T-helper 17 cell (primary cell): Measurements from ENCODE around the gene LARGE1. TPM values are rescaled to one million over a fixed set of nuclear protein-coding genes. Genes with fewer than 3 reads are reported as not detected.

Experiments used
- ATAC-seq: fragments of 150-1000 bp; cut with Tn5 transposase; 2 replicates; pipeline ENCODE4 v1.10.0; 2021; ENCODE audit warnings: mild to moderate bottlenecking, moderate library complexity
- DNase-seq, 3 donors: peaks; one replicate each; pipeline versions ENCODE4 v3.0.0 to v3.0.0-alpha.2; 2020 to 2021
- H3K9me3 ChIP-seq: one replicate; pipeline ENCODE4 v1.7.0; 2013; ENCODE audit warnings: low read length, mild to moderate bottlenecking; ENCODE audit not compliant: control insufficient read depth, poor library complexity, severe bottlenecking
- H3K27ac Mint-ChIP-seq: one replicate; pipeline ENCODE4 v1.8.0; 2022; ENCODE audit warnings: mild to moderate bottlenecking, moderate library complexity, mixed read lengths
- H3K27me3 Mint-ChIP-seq: one replicate; pipeline ENCODE4 v1.8.0; 2022; ENCODE audit warnings: mixed read lengths
- H3K36me3 Mint-ChIP-seq: one replicate; pipeline ENCODE4 v1.8.0; 2022; ENCODE audit warnings: low read depth, mixed read lengths
- H3K4me1 Mint-ChIP-seq: one replicate; pipeline ENCODE4 v1.8.0; 2022; ENCODE audit warnings: mild to moderate bottlenecking, mixed read lengths
- H3K4me3 Mint-ChIP-seq: one replicate; pipeline ENCODE4 v1.8.0; 2022; ENCODE audit warnings: mild to moderate bottlenecking, moderate library complexity, mixed read lengths
- total RNA-seq, 4 donors: library from RNA in 2 of 4; stranded (reverse) in 2 of 4; gene quantifications; one replicate each; pipeline ENCODE4 v1.2.3 and lab custom pipeline; 2022 to 2026

Gene LARGE1
- total RNA-seq, 2 donors from 2014 or later = 2.1 to 7.0 TPM

DNA sequence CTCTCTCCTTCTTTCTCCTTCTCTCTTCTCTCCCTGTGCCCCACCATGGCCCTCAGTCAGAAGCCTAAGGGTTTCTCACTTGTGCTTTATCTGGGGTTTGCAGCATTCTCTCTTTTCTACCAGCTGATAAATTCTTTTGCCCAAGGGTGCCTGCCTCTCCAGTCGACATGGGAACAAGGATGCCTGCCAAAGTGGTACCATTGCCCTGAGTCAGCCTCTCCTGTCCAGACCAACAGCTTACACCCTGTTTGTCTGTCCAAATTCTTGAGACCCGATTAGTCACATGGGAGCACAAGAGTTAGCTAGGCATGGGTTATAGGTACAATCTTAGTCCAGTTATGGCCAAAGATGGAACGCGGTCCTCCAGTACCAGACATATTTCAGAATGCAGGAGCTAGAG, 242.7 kb downstream of the LARGE1 start:
- no peaks in the 10 kb centered on the region for H3K27me3 Mint-ChIP-seq
- no peaks in the 10 kb centered on the region for H3K36me3 Mint-ChIP-seq
- no peak overlapping the region for H3K4me3 Mint-ChIP-seq
- no peaks in the 10 kb centered on the region for H3K4me1 Mint-ChIP-seq
- no peak for ATAC-seq
- H3K9me3 ChIP-seq = no peaks in the 10 kb centered on the region
- DNase-seq = no peak
- H3K27ac Mint-ChIP-seq = no peak overlapping the region

GRCh38 chr22:33674357-33674756, 245.9 kb downstream of the LARGE1 start:
- H3K9me3 ChIP-seq = no peaks in the 10 kb centered on the region
- no peak overlapping the region for H3K27ac Mint-ChIP-seq
- DNase-seq = no peak
- no peaks in the 10 kb centered on the region for H3K36me3 Mint-ChIP-seq
- H3K4me3 Mint-ChIP-seq = no peak overlapping the region
- ATAC-seq = no peak
- no peaks in the 10 kb centered on the region for H3K4me1 Mint-ChIP-seq
- H3K27me3 Mint-ChIP-seq = no peaks in the 10 kb centered on the region

- no peak for DNase-seq
- no peak for ATAC-seq
- Mint-ChIP-seq H3K4me3 (no peak overlapping the region), H3K36me3 (no peaks in the 10 kb centered on the region), H3K4me1 (no peaks in the 10 kb centered on the region), H3K27me3 (no peaks in the 10 kb centered on the region), H3K27ac (no peak overlapping the region)
- H3K9me3 ChIP-seq = no peaks in the 10 kb centered on the region
These were observed 250.5 kb downstream of the LARGE1 start for GRCh38 chr22:33669746-33670145.

DNA sequence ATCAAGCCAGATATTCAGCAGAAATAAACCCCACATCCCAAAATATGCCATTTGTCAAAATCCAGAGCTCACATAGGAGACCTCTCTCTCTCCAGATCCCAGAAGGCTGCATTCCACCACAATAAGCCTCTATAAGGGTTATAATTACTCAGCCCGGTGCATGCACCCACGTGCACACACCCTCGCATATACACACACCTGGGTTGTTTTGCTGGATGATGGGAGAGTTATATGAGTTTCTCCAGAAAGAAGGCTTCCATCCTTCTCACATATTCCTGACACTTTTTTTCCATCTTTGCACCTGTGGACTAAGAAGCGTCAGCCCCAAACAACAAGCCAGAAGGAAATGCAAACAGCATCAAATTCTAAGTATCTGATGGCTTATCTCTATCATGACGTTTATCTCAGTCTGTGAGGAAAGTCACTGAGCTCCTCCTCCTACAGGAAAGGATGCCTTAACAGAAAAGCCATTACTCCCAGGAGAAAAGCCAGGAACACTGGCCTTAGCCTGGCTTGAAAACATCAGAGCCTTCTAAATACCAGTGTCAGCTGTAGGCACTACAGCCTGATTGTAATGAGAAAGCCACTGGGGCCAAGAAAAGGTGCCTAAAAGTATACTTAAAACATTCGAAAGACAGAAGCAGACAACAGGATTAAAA, 253.2 kb downstream of the LARGE1 start:
- no peak for ATAC-seq
- no peak for DNase-seq
- Mint-ChIP-seq H3K27ac (no peak overlapping the region), H3K4me3 (no peak overlapping the region), H3K4me1 (no peaks in the 10 kb centered on the region), H3K27me3 (no peaks in the 10 kb centered on the region), H3K36me3 (no peaks in the 10 kb centered on the region)
- no peaks in the 10 kb centered on the region for H3K9me3 ChIP-seq

DNA sequence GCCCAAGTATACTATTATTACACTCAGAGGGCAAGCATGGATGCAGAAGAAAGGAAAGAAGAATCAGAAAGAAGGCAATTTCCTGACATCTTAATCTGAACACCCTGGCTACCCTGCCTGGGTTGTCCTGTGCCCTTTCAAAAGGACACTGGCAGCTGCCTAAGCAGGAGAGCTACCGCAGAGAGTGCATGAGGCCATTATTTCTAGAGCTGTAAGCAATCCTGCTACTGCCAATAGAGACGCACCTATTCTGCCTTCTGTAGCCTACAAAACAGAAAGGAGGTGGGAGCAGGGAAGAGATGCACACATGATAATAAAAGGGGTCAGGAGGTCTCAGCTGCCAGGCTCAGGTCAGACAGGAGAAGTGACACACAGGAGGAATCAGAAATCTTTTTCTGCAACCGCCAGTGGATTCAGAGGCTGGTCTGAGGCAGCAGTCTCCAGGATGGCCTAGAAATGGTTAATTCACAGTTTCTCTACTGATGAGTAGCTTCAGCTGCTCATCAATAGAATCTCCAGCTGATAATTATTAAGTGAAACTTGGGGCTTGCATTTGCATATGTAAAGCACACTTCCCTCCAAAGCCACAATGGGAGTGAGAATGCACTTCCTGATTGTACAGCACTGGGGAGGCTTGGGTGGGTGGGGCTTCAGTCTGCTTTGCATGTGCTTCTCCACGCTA, 253.9 kb downstream of the LARGE1 start:
- ATAC-seq = no peak
- H3K9me3 ChIP-seq = no peaks in the 10 kb centered on the region
- Mint-ChIP-seq H3K4me3 (no peak overlapping the region), H3K36me3 (no peaks in the 10 kb centered on the region), H3K27ac (no peak overlapping the region), H3K4me1 (no peaks in the 10 kb centered on the region), H3K27me3 (no peaks in the 10 kb centered on the region)
- DNase-seq = no peak

DNA sequence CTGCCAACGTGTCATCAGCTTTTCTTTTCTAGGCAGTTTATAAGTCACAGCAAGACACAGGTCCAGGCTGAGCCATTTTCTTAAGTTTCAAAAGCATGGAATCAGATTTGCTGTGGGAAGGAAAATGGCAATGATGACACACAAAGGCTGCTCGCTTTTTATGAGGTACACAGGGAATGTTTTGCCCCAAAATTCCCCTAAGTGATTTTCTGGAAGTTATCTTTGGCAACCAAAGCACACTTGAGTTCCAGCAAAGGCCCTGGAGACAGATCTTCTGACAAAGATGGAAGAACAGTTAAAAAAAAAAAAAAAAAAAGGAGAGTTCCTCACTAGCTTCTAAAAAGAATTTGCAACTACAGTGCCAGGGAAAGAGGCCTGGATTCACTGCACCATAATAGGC, 260.8 kb downstream of the LARGE1 start:
- Mint-ChIP-seq H3K27me3 (no peaks in the 10 kb centered on the region), H3K4me3 (no peak overlapping the region), H3K36me3 (no peaks in the 10 kb centered on the region), H3K4me1 (no peaks in the 10 kb centered on the region), H3K27ac (no peak overlapping the region)
- no peaks in the 10 kb centered on the region for H3K9me3 ChIP-seq
- ATAC-seq = no peak
- DNase-seq = no peak

- no peaks in the 10 kb centered on the region for H3K9me3 ChIP-seq
- Mint-ChIP-seq H3K27me3 (no peaks in the 10 kb centered on the region), H3K4me1 (no peaks in the 10 kb centered on the region), H3K27ac (no peak overlapping the region), H3K36me3 (no peaks in the 10 kb centered on the region), H3K4me3 (no peak overlapping the region)
- ATAC-seq = no peak
- no peak for DNase-seq
These were observed 261.5 kb downstream of the LARGE1 start for GRCh38 chr22:33658775-33659174.

GRCh38 chr22:33657670-33658069, 262.6 kb downstream of the LARGE1 start:
- ATAC-seq (no peak), DNase-seq (no peak)
- no peak overlapping the region for H3K27ac Mint-ChIP-seq

DNA sequence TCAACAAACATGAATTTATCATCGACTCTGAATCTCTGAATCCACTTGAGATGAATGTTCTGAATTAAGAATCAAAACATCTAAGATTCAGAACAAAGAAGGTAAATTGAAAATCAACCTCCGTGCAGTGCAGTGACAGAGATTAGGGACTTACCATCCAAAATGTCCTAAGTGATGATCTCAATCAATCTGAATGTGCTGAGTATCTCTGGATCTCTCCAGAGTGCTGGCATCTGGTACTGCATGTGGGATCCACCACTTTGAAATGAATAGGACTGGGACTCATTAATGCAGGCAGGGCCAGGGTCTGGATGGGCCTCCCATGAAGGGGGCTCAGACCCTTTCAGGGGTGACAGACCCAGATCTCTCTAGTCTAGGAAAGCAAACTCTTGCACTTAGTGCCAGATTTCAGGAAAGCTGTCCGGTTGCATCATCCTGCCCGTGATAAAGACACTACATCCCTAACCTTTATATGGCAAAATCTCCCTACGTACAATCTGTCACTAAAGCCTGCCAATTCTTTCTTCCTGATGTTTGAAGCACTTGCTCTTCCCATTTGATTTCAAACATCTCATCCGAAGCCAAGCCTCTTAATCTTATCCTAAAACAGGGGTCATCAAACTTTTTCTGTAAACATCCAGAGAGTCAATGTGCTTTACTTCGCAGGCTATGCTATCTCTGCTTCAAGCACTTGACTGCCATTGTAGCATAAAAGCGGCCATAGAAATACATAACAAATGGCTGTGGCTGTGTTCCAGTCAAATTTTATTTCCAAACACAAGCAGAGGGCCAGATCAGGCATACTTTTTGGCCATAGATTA, 263.3 kb downstream of the LARGE1 start:
- ATAC-seq (no peak), DNase-seq (no peak)
- H3K4me3 Mint-ChIP-seq = no peak overlapping the region
- H3K27ac Mint-ChIP-seq = no peak overlapping the region
- H3K36me3 Mint-ChIP-seq = no peaks in the 10 kb centered on the region
- no peaks in the 10 kb centered on the region for H3K4me1 Mint-ChIP-seq
- no peaks in the 10 kb centered on the region for H3K9me3 ChIP-seq
- H3K27me3 Mint-ChIP-seq = no peaks in the 10 kb centered on the region

More at GRCh38 chr22:33657670-33658069, 262.6 kb downstream of the LARGE1 start:
- H3K36me3 Mint-ChIP-seq = no peaks in the 10 kb centered on the region
- no peaks in the 10 kb centered on the region for H3K4me1 Mint-ChIP-seq
- H3K9me3 ChIP-seq = no peaks in the 10 kb centered on the region
- no peak overlapping the region for H3K4me3 Mint-ChIP-seq
- H3K27me3 Mint-ChIP-seq = no peaks in the 10 kb centered on the region

- no peaks in the 10 kb centered on the region for H3K27me3 Mint-ChIP-seq
- H3K36me3 Mint-ChIP-seq = no peaks in the 10 kb centered on the region
- DNase-seq = no peak
- no peaks in the 10 kb centered on the region for H3K9me3 ChIP-seq
- no peak for ATAC-seq
- no peak overlapping the region for H3K4me3 Mint-ChIP-seq
- H3K27ac Mint-ChIP-seq = no peak overlapping the region
- no peaks in the 10 kb centered on the region for H3K4me1 Mint-ChIP-seq
These were observed 265.9 kb downstream of the LARGE1 start for GRCh38 chr22:33654173-33654895.

DNA sequence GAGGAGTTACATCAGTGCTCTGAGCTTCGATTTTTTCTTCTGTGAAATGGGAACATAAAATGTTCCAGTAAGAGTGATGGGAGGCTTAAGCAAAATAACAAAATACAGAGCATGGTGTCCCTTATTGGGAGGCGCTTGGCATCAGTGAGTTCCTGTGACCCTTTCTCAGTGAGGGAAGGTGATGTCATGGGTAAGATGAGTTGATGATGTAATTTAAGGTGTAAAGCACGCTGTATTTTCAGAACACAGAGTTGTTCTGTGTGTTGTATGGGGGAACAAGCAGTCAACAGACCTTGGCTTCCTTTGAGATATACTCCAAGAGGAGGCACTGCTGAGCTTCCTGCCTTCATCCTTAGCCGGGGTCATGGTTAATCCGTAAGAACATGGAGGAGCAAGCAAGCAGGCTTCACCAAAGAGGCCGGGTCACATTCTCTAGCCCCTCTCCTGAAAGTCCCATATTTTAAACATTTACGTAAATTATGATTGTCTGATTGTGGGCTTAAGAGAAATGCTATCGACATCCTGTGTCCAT, 266.7 kb downstream of the LARGE1 start:
- ATAC-seq (no peak), DNase-seq (no peak)
- H3K36me3 Mint-ChIP-seq = no peaks in the 10 kb centered on the region
- no peaks in the 10 kb centered on the region for H3K27me3 Mint-ChIP-seq
- H3K27ac Mint-ChIP-seq = no peak overlapping the region
- H3K4me3 Mint-ChIP-seq = no peak overlapping the region
- no peaks in the 10 kb centered on the region for H3K9me3 ChIP-seq
- H3K4me1 Mint-ChIP-seq = no peaks in the 10 kb centered on the region

DNA sequence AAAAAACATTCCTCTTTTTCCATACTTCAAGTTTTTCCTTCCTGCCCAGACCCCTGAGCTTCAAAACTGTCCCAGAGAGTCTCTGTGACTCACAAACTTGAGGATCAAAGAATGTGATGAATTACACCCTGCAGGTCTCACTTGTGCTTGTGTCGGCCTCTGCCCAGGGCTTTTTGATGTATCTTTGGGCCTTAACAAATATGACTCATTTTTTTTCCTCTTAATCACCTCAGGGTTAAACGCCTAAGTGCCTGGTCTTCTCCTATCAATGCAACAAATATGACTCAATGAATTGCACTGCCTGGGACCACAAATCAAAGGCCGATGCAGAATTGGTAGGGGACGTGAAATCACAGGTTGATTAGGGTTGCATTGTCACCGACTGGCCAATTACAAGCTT, 267.7 kb downstream of the LARGE1 start:
- H3K9me3 ChIP-seq = no peaks in the 10 kb centered on the region
- ATAC-seq (no peak), DNase-seq (no peak)
- H3K27ac Mint-ChIP-seq = no peak overlapping the region
- H3K27me3 Mint-ChIP-seq = no peaks in the 10 kb centered on the region
- no peak overlapping the region for H3K4me3 Mint-ChIP-seq
- no peaks in the 10 kb centered on the region for H3K4me1 Mint-ChIP-seq
- H3K36me3 Mint-ChIP-seq = peaks cover 2% of the 10 kb centered on the region

DNA sequence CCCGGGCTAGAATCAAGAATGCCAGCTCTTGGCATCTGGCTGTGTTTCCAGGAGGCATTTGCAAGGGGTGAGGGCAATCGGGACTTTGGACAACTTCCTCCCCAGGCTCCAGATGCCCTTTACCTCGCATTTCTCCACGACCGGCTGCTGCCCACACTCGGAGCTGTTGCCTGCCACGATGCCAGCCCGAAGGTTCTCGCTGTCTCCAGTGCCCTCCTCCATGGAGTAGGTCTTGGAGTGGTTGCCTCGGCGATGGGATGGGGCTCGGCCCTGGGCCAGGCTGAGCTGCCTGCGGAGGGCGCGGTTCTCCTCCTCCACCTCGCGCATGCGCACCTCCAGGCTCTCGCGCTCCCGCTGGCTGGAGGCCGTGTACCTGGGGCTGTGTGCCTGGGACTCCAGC, 270.0 kb downstream of the LARGE1 start:
- no peak overlapping the region for H3K4me3 Mint-ChIP-seq
- no peaks in the 10 kb centered on the region for H3K9me3 ChIP-seq
- H3K36me3 Mint-ChIP-seq = peaks cover 2% of the 10 kb centered on the region
- H3K27me3 Mint-ChIP-seq = no peaks in the 10 kb centered on the region
- no peaks in the 10 kb centered on the region for H3K4me1 Mint-ChIP-seq
- no peak overlapping the region for H3K27ac Mint-ChIP-seq
- ATAC-seq = no peak
- no peak for DNase-seq
